HG03457 (cell line): ENCODE data around the gene MYO6.
"Not testable (repeated sequence)": the region's sequence is repeated elsewhere in the genome, so short reads cannot be mapped to it uniquely, and the experiment has no call there.

Experiments
- ATAC-seq: cut with Tn5 transposase; IDR thresholded peaks from one replicate; pipeline ENCODE4 v1.9.1; 2021; ENCODE audit warnings: moderate number of reproducible peaks; ENCODE audit not compliant: unreplicated experiment

The MYO6 gene

GRCh38 chr6:75748743-75749538, at the start of gene MYO6:
Gene MYO6, plus strand, starts transcription at chr6:75749239. Its CDS starts 68,309 bp downstream, at chr6:75817548.
- ATAC-seq, result peak; percentile 67

- ATAC-seq, result not testable (repeated sequence)
Measured at GRCh38 chr6:75708334-75708733, 40.7 kb upstream of the MYO6 start.

- ATAC-seq, result no peak
Measured at GRCh38 chr6:75711173-75711572, 37.9 kb upstream of the MYO6 start.

DNA sequence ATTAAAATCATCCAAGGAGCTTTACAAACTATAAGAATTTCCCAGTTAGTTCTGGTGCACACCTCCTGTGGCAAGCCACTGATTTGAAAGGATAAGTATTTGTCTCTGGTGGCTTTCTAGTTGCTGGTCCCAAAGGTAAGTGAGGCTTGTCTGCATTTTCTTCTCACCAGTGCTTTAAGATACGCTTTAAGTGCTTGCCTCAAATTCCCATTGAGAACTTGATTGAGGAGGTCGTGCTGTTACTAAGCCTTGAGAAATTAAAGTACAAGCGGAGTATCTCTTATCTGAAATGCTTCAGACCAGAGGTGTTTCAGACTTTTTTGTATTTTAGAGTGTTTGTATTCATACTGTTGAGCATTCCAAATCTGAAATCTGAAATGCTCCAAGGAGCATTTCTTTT, 29.9 kb upstream of the MYO6 start:
- no peak for ATAC-seq

DNA sequence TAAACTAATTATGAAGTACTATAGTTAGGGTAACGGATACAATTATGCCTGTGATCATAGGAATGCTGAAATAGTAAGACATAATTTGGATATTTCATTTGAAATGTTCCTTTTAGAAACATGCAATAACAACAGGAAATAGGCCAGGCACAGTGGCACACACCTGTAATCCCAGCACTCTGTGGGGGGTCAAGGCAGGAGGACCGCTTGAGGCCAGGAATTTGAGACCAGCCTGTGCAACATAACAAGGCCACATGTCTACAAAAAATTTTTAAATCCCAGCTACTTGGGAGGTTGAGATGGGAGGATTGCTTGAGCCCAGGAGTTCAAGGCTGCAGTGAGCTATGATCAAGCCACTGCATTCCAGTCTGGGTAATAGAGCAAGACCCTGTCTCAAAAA, 25.7 kb upstream of the MYO6 start:
- ATAC-seq, result no peak

DNA sequence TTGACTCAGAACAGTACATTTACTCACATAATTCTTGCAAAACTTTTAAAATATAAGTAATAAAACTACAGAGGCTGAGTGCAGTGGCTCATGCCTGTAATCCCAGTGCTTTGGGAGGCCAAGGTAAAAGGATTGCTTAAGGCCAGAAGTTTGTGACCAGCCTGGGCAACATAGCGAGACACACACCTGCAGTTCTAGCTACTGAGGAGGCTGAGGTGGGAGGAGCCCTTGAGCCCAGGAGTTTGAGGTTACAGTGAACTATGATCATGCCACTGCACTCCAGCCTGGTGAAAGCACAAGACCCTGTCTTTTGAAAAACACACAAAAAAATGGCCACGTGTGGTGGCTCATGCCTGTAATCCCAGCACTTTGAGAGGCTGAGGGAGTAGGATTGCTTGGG, 21.8 kb upstream of the MYO6 start:
- ATAC-seq, result no peak

- not testable (repeated sequence) for ATAC-seq
Measured at GRCh38 chr6:75731029-75731428, 18.0 kb upstream of the MYO6 start.

DNA sequence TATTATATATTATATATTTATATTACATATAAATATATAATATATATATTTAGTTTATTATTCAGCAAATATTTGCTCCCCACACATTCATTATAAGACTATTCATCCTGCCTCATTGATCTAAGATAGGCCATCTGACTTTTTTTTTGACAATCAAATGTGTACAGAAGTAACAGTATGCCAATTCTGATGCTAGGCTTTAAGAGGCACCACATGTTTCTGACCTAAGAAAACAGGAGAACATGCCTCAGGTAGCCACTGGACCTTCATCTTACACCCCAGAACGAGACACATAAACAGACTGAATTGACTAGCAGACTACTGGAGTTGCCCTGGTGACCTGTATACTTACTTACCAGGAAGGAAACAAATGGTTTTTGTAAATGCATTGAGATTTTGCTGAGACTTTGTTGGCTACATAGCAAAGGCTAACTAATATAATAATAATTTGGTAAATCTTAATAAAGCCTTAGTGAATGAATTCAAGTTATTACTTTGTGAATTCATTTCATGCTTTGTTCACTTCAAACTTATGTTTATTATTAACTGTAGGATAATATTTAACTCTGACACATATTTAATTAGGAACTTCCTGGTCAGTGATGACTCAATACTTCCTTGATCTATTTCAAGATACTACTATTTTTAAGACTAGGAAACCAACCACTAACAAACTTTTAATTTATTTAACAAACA, 13.4 kb upstream of the MYO6 start:
- peak; percentile 75 for ATAC-seq

DNA sequence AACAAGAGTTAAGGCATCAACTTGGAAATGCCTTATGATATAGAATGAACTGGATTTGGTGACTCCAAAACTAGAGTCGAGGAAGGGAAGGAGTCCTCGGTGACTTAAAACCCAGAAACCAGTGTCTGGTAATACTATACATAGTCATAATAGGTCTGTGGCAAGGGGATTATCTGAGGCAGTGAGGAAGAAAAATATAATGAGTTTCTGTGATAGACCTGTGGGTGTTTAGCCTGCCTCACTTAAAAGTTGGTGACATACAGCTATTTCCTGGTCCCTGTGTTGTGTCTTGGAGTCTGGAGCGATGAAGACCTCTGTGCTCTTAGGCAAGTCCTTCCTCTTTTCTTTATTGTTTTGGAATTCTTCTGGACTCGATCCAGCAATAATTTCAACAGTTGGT, 5.1 kb upstream of the MYO6 start:
- ATAC-seq, result no peak

GRCh38 chr6:75745404-75745803, 3.6 kb upstream of the MYO6 start:
- no peak for ATAC-seq

DNA sequence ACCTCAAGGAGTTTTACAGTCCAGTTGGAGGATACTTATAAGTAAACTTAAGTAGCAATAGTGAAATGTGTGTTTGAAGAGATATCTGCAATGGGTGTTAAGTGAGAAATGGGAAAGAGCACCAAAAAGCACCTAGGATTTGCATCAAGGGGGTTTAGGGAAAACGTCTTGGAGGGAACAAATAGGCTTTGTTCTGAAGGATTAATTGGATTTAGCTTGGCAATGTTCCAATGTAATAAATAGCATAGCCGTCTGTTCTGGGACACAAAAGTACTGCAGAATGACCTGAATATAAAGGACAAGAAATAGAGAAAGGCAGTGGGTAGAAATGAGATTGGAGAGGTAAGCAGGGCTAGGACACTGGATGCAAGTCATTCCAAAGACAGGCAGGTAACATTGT, 2.8 kb upstream of the MYO6 start:
- no peak for ATAC-seq

GRCh38 chr6:75747152-75747992, 1.7 kb upstream of the MYO6 start:
- ATAC-seq, result no peak

DNA sequence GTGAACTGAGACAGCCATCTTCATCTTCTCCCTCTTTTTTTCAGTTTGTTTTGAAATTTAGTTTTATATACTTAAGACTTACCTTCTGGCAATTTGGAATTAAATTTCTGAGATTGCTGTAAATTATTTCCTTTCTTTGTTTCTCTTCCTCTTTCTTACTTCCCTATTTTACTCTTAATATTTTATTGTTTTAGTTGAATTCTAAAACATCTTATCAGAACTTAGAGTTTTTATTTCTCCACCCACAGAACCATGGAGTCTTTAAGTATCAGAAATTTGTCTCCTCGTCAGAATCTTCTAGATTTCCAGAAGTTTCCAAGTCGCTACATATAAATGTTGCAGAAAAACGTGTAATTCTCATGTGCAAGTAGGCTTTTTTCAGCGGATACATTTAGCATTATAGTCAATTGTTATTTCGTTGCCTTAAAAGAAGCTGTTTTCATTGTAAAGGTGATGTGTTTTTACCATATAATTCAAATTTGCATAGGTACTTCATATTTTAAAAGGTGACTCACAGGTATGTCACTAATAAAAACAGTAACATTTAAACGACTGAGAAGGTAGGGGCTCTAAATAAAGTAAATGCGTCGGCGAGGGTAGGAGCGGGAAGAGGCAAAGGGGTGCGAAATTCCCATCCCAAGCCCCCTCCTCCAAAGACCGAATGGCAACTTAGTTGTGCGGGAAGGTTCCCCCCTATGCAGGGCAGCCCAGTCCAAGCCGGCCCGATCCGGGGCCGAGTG, 866 bp upstream of the MYO6 start:
- peak; percentile 6 for ATAC-seq

- no peak for ATAC-seq
Measured at GRCh38 chr6:75751443-75751842, 2.4 kb downstream of the MYO6 start.

GRCh38 chr6:75752365-75752764, 3.3 kb downstream of the MYO6 start:
- ATAC-seq, result no peak

DNA sequence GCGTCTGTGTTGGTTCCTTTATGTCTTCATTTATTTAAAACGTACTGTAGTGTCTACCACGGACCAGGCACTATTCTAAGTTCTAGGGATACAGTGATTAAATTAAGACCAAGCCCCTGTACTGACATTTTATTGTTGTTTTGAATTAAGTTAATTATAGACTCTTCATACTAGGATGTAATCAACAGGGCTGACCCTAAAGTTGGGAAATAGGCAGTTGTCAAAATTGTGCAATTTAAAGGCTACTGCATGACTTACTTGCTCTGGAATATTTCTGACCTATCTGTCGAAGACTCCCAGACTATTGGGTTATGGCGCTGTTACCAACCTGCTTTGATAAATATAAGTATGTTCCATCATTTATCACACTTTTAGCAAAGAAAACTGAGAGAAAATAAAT, 6.7 kb downstream of the MYO6 start:
- no peak for ATAC-seq

GRCh38 chr6:75757295-75757694, 8.3 kb downstream of the MYO6 start:
- ATAC-seq, result no peak

- ATAC-seq, result no peak
Measured at GRCh38 chr6:75758061-75758460, 9.0 kb downstream of the MYO6 start.

- no peak for ATAC-seq
Measured at GRCh38 chr6:75759207-75759606, 10.2 kb downstream of the MYO6 start.

DNA sequence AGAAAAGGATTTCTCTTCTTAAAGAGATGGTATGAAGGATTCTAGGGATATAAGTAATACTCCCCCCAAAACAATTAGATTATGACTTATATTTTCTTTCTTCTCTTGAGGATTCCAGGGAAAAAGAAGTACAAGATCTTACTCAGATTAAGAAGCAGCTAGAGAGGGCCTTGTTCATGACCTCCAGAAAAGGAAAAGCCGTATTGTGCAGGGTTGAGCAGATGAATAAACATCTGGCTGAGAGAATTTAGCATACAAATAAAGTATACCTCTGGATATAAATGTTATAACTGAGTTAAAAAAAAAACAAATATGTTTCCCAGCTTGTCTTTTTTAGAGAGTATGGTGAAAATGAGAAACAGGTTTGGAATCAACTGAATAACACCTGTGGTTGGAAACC, 11.3 kb downstream of the MYO6 start:
- no peak for ATAC-seq

- no peak for ATAC-seq
Measured at GRCh38 chr6:75761489-75761888, 12.4 kb downstream of the MYO6 start.
